SK-N-SH treated with all-trans-retinoic acid at 6 μM for 48 hours (cell line): Measurements from ENCODE around the gene SYNGR3.

Experiments
- ATAC-seq: fragments of 200-7000 bp; cut with Tn5 transposase; 3 replicates; pipeline ENCODE4 v1.9.1; 2020; ENCODE audit warnings: mild to moderate bottlenecking, moderate library complexity
- BACH2 ChIP-seq: fragments of 250-450 bp; sonication (Bioruptor Pico); IDR thresholded peaks from 2 replicates; pipeline ENCODE4 v1.9.0; 2021; ENCODE audit warnings: mild to moderate bottlenecking, borderline replicate concordance
- CSDC2 ChIP-seq: fragments of 250-450 bp; sonication (Bioruptor Pico); IDR thresholded peaks from 2 replicates; pipeline ENCODE4 v1.5.0; 2020; ENCODE audit warnings: mild to moderate bottlenecking, moderate library complexity
- ESRRG ChIP-seq: fragments of 250-450 bp; sonication (Bioruptor Pico); IDR thresholded peaks from 2 replicates; pipeline ENCODE4 v1.6.1; 2021; ENCODE audit warnings: mild to moderate bottlenecking
- GLIS3 ChIP-seq: fragments of 250-450 bp; sonication (Bioruptor Pico); IDR thresholded peaks from 2 replicates; pipeline ENCODE4 v1.5.0; 2020; ENCODE audit warnings: mild to moderate bottlenecking, moderate library complexity
- ISL1 ChIP-seq: fragments of 250-450 bp; sonication (Bioruptor Pico); IDR thresholded peaks from 2 replicates; pipeline ENCODE4 v2.1.2; 2022; ENCODE audit warnings: mild to moderate bottlenecking, moderate library complexity
- OSR1 ChIP-seq: fragments of 250-450 bp; sonication (Bioruptor Pico); IDR thresholded peaks from 2 replicates; pipeline ENCODE4 v1.8.0; 2022; ENCODE audit warnings: moderate library complexity, mild to moderate bottlenecking, inconsistent platforms
- PPARA ChIP-seq: fragments of 250-450 bp; sonication (Bioruptor Pico); IDR thresholded peaks from 2 replicates; pipeline ENCODE4 v1.5.0; 2020; ENCODE audit warnings: mild to moderate bottlenecking, borderline replicate concordance
- RARB ChIP-seq: fragments of 250-450 bp; sonication (Bioruptor Pico); IDR thresholded peaks from 2 replicates; pipeline ENCODE4 v1.8.0; 2021; ENCODE audit warnings: mild to moderate bottlenecking, moderate library complexity
- SNAI2 ChIP-seq: fragments of 250-450 bp; sonication (Bioruptor Pico); IDR thresholded peaks from 2 replicates; pipeline ENCODE4 v1.5.0; 2020; ENCODE audit warnings: mild to moderate bottlenecking, moderate library complexity
- ZC3H10 ChIP-seq: fragments of 250-450 bp; sonication (Bioruptor Pico); IDR thresholded peaks from 2 replicates; pipeline ENCODE4 v1.5.1; 2021; ENCODE audit warnings: mild to moderate bottlenecking, moderate library complexity
- ZFP3 ChIP-seq: fragments of 250-450 bp; sonication (Bioruptor Pico); IDR thresholded peaks from 2 replicates; pipeline ENCODE4 v1.5.0; 2020; ENCODE audit warnings: mild to moderate bottlenecking, moderate library complexity
- ZFP30 ChIP-seq: fragments of 450-650 bp; formaldehyde crosslinking; IDR thresholded peaks from 2 replicates; pipeline ENCODE4 v1.5.0; 2022; ENCODE audit warnings: mild to moderate bottlenecking, moderate library complexity
- ZNF70 ChIP-seq: fragments of 450-650 bp; formaldehyde crosslinking; IDR thresholded peaks from 2 replicates; pipeline ENCODE4 v1.5.0; 2020; ENCODE audit warnings: mild to moderate bottlenecking, moderate library complexity
- ZNF8 ChIP-seq: fragments of 450-650 bp; formaldehyde crosslinking; IDR thresholded peaks from 2 replicates; pipeline ENCODE4 v1.5.0; 2020; ENCODE audit warnings: mild to moderate bottlenecking, moderate library complexity
- TF ChIP-seq, protein P1 (sequence below): fragments of 250-450 bp; sonication (Bioruptor Pico); IDR thresholded peaks from 2 replicates; pipeline ENCODE4 v1.8.0; 2020; ENCODE audit warnings: mild to moderate bottlenecking, moderate library complexity, borderline replicate concordance
- TF ChIP-seq, protein P2 (sequence below): fragments of 250-450 bp; sonication (Bioruptor Pico); IDR thresholded peaks from 2 replicates; pipeline ENCODE4 v1.5.1; 2021; ENCODE audit warnings: mild to moderate bottlenecking, moderate library complexity
- TF ChIP-seq, protein P3 (sequence below): fragments of 250-450 bp; sonication (Bioruptor Pico); IDR thresholded peaks from 2 replicates; pipeline ENCODE4 v1.5.1; 2020; ENCODE audit warnings: low read depth, mild to moderate bottlenecking, moderate library complexity
- TF ChIP-seq, protein P4 (sequence below): fragments of 250-450 bp; sonication (Bioruptor Pico); IDR thresholded peaks from 2 replicates; pipeline ENCODE4 v1.5.0; 2020; ENCODE audit warnings: mild to moderate bottlenecking, moderate library complexity
- TF ChIP-seq, protein P5 (sequence below): fragments of 250-450 bp; sonication (Bioruptor Pico); IDR thresholded peaks from 2 replicates; pipeline ENCODE4 v1.8.0; 2021; ENCODE audit warnings: low read depth, mild to moderate bottlenecking, moderate library complexity, borderline replicate concordance

Gene SYNGR3

DNA sequence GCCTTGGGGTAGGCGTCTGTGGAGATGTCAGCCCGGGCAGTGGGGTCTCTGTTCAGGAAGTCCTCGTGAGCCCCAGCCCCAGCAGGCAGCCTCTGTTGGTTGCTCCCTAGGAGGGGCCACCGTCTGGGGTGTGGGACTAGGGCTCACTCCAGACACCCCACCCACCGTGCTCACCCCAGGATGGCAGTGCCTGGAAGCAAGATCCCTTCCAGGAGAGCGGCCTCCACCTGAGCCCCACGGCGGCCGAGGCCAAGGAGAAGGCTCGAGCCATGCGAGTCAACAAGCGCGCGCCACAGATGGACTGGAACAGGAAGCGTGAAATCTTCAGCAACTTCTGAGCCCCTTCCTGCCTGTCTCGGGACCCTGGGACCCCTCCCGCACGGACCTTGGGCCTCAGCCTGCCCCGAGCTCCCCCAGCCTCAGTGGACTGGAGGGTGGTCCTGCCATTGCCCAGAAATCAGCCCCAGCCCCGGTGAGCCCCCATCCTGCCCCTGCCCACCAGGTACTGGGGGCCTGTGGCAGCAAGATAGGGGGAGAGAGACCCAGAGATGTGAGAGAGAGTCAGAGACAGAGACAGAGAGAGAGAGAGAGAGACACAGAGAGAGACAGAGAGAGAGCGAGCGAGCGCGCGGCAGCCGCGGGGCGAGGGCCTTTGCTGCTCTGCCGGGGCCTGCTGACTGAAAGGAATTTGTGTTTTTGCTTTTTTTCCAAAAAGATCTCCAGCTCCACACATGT, 48.0 kb downstream of the SYNGR3 start:
- TF ChIP-seq SNAI2, result no peak
- no peak for TF ChIP-seq ZFP30 (CRISPR knock-in tag)
- ATAC-seq, result no peak

DNA sequence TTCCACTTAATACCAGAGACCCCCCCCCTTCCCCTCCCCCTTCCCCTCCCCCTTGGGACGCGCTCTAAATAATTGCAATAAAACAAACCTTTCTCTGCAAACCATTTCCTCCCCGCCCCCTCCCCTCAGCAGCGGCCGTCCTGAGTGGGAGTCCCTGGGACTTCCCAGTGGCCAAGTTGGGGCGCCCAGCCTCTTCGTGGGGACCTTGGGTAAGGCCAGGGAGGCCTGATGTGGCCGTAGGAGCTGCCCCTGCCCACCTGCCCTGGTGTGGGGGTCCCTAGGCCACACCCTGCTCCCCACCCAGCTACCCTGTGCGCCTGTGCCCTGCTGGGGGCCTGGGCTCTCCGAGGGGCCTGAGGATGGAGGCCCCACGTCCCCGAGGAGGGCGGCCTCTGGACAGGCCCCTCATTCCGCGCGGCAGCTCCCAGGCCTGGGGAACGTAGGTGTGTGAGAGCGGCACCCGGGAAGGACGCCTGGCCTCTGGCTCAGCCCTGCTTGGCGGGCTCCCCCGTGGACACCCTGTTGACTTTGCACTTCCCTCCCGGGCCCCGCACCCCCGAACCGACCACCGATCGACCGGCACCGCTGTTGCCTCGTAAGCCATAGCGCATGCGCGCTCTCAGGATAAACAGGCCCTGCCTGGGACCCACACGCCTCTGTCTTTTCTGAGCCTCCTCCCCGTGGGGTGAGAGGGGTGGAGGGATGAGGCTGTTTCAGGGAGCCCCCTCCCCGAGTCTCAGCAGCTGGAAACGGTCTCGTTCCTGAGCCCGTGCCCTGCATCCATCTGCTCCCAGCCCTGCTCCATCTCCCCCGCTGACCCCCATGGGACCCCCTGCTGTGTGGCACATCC, 48.8 kb downstream of the SYNGR3 start:
- TF ChIP-seq PPARA (CRISPR knock-in tag), result no peak
- no peak for ATAC-seq

DNA sequence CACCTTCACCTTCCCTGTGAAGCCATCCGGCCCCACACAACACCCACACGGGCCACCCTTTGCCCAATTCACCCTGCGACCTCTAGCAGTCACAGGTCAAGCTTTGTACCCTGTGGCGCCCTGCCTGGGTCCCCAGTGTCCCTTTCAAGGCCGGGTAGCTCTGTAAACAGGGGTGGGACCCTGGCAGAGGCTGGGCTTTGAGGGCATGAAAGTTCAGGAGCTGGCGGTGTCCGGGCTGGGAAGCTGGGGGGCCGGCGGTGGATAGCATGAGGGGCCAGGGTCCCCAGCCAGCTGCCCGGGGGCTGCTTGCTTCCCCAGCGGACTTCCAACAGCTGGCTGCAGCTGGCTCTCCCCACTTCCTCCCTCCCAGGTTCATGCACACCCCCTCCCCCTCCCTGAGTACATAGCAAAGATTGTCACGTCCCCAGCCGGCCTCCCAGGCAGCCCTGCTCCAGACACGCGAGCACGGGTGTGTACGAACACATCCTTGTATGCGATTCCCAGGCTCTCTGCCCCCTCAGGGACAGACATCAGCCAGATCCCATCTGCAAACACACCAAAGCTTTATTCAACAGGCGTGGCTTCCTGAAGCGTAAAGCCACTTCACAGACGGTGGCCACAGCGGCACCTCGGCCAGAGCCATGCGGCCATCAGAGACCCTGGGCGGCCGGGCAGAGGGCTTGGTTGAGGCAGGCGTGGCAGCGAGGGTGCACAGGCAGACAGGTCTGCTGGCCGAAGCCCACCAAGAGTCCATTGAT, 49.7 kb downstream of the SYNGR3 start:
- no peak for ATAC-seq
- TF ChIP-seq ZNF70 (CRISPR knock-in tag), result no peak
- TF ChIP-seq PPARA (CRISPR knock-in tag), result no peak

DNA sequence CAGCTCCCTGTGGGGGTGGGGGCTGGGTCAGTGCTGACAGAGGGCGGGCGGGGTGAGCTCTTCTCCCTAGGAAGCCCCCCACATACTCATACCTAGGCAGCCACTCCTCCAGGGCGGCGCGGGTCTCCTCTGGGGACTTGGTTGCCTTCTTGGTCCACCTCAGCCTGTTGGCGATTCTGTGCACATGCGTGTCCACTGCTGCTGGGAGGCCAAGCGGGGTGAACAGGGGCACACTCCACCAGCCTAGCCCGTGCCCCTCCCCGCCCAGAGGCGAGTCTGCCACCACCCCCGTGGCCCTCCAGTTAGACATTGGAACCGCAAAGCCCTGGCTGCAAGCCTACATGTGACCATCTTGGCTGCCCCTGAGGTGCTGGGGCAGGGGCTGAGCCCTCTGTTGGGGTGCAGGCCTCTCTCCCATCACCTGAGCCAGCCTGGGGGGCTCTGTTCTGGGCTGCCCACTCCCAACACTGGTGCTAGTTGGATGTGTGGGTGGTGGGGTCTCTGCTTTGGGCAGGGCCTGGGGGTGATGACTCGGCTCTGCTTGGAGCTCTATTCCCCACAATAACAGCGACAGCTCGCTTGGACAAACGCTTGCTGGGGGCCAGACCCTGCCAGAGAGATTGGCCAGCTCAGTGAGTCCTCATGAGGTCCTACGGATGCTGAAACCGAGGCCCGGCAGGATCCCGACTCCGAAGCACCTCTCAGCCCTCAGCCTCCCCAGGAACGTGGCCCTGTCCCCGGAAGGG, 50.4 kb downstream of the SYNGR3 start:
- ATAC-seq, result no peak
- TF ChIP-seq CSDC2 (no peak), OSR1 (CRISPR knock-in tag) (no peak), RARB (CRISPR knock-in tag) (no peak), GLIS3 (CRISPR knock-in tag) (no peak), ISL1 (CRISPR knock-in tag) (no peak), ZNF8 (CRISPR knock-in tag) (no peak), SNAI2 (no peak), ZNF70 (CRISPR knock-in tag) (no peak), ESRRG (CRISPR knock-in tag) (no peak), PPARA (CRISPR knock-in tag) (no peak), ZFP30 (CRISPR knock-in tag) (no peak), BACH2 (CRISPR knock-in tag) (no peak), ZFP3 (CRISPR knock-in tag) (no peak), ZC3H10 (no peak)
- TF ChIP-seq, protein P1, sequence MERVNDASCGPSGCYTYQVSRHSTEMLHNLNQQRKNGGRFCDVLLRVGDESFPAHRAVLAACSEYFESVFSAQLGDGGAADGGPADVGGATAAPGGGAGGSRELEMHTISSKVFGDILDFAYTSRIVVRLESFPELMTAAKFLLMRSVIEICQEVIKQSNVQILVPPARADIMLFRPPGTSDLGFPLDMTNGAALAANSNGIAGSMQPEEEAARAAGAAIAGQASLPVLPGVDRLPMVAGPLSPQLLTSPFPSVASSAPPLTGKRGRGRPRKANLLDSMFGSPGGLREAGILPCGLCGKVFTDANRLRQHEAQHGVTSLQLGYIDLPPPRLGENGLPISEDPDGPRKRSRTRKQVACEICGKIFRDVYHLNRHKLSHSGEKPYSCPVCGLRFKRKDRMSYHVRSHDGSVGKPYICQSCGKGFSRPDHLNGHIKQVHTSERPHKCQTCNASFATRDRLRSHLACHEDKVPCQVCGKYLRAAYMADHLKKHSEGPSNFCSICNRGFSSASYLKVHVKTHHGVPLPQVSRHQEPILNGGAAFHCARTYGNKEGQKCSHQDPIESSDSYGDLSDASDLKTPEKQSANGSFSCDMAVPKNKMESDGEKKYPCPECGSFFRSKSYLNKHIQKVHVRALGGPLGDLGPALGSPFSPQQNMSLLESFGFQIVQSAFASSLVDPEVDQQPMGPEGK (CRISPR knock-in tag), result no peak
- TF ChIP-seq, protein P2, sequence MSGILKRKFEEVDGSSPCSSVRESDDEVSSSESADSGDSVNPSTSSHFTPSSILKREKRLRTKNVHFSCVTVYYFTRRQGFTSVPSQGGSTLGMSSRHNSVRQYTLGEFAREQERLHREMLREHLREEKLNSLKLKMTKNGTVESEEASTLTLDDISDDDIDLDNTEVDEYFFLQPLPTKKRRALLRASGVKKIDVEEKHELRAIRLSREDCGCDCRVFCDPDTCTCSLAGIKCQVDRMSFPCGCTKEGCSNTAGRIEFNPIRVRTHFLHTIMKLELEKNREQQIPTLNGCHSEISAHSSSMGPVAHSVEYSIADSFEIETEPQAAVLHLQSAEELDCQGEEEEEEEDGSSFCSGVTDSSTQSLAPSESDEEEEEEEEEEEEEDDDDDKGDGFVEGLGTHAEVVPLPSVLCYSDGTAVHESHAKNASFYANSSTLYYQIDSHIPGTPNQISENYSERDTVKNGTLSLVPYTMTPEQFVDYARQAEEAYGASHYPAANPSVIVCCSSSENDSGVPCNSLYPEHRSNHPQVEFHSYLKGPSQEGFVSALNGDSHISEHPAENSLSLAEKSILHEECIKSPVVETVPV, result no peak
- TF ChIP-seq, protein P3, sequence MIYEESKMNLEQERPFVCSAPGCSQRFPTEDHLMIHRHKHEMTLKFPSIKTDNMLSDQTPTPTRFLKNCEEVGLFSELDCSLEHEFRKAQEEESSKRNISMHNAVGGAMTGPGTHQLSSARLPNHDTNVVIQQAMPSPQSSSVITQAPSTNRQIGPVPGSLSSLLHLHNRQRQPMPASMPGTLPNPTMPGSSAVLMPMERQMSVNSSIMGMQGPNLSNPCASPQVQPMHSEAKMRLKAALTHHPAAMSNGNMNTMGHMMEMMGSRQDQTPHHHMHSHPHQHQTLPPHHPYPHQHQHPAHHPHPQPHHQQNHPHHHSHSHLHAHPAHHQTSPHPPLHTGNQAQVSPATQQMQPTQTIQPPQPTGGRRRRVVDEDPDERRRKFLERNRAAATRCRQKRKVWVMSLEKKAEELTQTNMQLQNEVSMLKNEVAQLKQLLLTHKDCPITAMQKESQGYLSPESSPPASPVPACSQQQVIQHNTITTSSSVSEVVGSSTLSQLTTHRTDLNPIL (CRISPR knock-in tag), result no peak
- TF ChIP-seq, protein P4, sequence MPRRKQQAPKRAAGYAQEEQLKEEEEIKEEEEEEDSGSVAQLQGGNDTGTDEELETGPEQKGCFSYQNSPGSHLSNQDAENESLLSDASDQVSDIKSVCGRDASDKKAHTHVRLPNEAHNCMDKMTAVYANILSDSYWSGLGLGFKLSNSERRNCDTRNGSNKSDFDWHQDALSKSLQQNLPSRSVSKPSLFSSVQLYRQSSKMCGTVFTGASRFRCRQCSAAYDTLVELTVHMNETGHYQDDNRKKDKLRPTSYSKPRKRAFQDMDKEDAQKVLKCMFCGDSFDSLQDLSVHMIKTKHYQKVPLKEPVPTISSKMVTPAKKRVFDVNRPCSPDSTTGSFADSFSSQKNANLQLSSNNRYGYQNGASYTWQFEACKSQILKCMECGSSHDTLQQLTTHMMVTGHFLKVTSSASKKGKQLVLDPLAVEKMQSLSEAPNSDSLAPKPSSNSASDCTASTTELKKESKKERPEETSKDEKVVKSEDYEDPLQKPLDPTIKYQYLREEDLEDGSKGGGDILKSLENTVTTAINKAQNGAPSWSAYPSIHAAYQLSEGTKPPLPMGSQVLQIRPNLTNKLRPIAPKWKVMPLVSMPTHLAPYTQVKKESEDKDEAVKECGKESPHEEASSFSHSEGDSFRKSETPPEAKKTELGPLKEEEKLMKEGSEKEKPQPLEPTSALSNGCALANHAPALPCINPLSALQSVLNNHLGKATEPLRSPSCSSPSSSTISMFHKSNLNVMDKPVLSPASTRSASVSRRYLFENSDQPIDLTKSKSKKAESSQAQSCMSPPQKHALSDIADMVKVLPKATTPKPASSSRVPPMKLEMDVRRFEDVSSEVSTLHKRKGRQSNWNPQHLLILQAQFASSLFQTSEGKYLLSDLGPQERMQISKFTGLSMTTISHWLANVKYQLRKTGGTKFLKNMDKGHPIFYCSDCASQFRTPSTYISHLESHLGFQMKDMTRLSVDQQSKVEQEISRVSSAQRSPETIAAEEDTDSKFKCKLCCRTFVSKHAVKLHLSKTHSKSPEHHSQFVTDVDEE (CRISPR knock-in tag), result no peak
- TF ChIP-seq, protein P5, sequence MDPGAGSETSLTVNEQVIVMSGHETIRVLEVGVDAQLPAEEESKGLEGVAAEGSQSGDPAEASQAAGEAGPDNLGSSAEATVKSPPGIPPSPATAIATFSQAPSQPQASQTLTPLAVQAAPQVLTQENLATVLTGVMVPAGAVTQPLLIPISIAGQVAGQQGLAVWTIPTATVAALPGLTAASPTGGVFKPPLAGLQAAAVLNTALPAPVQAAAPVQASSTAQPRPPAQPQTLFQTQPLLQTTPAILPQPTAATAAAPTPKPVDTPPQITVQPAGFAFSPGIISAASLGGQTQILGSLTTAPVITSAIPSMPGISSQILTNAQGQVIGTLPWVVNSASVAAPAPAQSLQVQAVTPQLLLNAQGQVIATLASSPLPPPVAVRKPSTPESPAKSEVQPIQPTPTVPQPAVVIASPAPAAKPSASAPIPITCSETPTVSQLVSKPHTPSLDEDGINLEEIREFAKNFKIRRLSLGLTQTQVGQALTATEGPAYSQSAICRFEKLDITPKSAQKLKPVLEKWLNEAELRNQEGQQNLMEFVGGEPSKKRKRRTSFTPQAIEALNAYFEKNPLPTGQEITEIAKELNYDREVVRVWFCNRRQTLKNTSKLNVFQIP (CRISPR knock-in tag), result no peak
